ENCODE measurements around the gene LRPPRC.
"Not testable (repeated sequence)": the region's sequence is repeated elsewhere in the genome, so short reads cannot be mapped to it uniquely, and the experiment has no call there.

The LRPPRC gene

GRCh38 chr2:43977677-43978375 is 18.0 kb downstream of the LRPPRC start:
- DNase-seq: no peak

GRCh38 chr2:43960921-43961320 is 34.9 kb downstream of the LRPPRC start:
- no peak for DNase-seq

DNA sequence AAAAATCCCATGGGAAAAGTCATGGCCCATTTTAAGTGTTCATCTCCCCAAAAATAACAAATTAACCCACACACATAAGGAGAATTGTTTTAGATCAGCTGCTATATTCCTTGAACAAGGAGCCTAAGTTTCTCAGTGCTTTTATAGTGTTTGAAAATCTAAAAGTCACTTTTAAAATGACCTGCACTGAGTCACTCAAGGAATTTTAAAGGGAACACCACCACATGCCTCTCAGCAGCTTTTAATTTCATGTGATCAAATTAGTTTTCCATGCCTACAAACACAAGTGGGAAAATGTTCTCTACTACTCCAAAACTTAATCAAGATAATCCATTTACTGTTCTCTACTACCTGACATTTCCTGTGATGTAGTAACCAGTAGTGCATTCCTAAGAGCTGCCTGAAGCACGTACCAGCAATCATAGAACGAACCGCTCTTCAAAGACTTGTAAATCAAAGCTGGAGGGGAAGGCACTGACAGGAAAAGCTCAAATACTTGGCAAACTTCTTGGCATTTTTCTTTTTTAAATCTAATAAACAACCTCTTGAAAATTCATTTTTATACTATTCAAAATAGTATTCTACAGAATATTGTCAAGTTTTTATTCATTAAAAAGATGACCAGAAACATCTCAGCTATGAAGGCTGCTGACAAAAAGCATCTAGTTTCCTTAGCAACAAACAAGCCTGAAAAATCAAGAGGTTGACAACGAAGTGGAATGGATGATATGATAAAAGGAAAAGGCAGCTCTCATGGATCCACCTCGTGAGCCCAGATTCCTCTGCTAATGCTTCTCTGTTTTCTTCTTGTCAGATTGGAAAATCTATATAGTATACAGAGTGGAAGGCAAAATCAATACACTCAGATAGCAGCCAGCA is 37.2 kb downstream of the LRPPRC start:
- no peak for DNase-seq

- DNase-seq: peak; percentile 58
Measured at GRCh38 chr2:43950383-43951008, 45.3 kb downstream of the LRPPRC start.

- DNase-seq: no peak
Measured at GRCh38 chr2:43948370-43948769, 47.4 kb downstream of the LRPPRC start.

- no peak for DNase-seq
Measured at GRCh38 chr2:43946685-43947084, 49.1 kb downstream of the LRPPRC start.

- DNase-seq: no peak
Measured at GRCh38 chr2:43945439-43945838, 50.4 kb downstream of the LRPPRC start.

- DNase-seq: no peak
Measured at GRCh38 chr2:43944915-43945314, 50.9 kb downstream of the LRPPRC start.

DNA sequence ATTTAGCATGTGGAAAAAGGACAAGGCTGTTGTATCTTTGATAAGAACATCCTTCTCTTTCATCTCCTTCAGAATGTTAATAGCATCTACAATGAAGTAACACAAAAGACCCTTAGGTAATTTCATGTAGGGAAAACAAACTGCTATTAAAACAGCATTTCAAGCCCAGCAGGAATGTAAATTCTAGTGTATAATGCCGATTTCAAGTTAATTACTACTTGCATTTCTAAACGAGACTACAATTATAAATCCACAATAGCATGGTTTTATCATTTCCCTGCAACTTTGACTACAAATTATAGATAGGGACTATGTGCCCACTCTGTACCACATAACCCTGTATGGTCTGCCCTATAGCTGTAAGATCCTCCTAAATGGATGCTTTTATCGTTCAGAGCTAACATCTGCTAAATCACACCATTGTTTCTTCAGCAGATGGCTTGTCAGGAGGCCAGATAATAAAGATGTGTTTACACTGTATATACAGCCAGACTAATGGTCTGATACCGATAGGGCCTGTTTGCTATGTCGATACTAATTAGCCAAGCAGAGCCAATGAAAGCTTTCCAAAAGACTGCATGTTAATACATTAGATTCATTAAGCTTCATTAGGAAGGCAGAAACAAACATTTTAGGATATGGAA is 51.9 kb downstream of the LRPPRC start:
- peak; percentile 95 for DNase-seq

- no peak for DNase-seq
Measured at GRCh38 chr2:43943323-43943722, 52.5 kb downstream of the LRPPRC start.

- DNase-seq: no peak
Measured at GRCh38 chr2:43942881-43943280, 52.9 kb downstream of the LRPPRC start.

DNA sequence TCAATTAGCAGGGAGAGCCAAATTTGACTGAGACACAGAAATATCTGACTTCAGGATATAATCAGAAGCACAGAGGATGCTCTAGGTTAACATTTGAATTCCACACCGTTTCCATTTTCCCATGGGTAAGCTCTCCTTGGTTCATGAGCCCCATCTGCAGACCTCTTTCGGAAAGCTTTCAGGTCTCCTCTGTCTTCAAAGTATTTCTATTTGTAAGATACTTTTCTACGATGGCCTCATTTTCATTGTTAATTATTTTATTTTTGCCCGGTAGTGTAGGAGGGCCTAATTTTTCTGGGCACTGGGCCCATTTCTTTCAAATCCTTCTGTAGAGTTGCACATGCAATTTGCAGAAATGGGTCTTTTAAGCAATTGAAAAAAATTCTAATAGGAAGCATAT is 53.8 kb downstream of the LRPPRC start:
- DNase-seq: peak; percentile 27

- peak; percentile 78 for DNase-seq
Measured at GRCh38 chr2:43941359-43941758, 54.4 kb downstream of the LRPPRC start.

DNA sequence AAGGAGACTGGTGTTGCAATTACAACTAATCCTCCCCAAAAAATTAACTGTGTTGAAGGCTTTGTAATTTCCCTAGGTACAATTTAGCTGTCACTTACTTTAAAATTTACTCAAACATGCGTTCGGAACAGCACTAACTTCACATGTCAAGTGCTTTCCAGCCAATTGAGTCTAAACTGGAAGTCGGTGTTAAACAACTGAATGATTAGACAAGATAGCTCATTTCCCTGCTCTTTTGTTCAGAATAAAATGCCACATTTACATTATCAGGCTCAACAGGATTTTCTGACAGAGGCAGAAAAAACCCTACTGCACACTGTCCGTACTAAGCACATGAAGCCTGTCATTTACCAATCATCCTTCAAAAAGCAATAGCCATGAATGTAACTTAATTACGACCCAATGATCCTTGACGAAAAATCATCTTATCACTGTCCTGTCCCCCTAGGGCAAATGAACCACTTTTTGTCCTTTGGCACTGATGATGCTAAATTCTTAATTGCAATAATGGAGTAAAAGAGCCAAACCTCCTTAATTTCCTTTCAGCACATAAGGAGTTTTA is 56.0 kb downstream of the LRPPRC start:
- DNase-seq: no peak

- DNase-seq: no peak
Measured at GRCh38 chr2:43937269-43937820, 58.4 kb downstream of the LRPPRC start.

DNA sequence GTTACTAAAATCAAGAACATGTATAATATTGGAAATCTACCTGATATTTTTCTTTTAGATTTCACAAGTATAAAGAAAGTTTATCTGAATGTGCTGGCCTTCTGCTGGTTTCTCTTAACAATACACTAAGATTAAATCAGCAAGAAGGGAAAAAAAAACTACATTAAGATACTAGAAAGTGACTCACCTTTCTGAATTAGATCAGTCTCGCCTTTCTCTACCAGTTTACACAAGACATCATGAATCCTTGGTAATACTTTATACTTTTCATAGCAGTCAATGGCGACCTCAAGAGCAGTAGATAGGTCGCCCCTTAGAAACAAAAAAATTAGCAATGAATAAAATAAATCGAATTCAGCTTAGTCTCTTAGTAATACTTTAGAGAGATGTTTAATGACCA is 61.2 kb downstream of the LRPPRC start:
- no peak for DNase-seq

DNA sequence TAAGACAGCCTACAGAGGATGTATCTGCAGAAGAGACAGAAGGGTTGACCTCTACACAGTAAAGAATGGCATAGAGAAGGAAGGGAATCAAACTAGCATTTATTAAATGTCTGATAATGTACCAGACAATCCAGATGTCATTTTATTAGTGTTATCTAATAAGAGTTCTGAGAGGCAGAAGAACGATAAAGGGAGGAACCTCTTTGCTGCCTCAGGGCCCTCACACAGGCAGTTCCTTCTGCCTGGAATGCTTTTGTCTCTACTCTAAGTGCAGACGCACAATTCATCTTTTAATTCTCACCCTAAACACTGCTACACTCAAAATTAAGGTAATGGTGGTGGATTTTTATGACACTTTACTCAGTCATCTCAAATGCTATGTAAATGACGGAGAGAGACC is 64.5 kb downstream of the LRPPRC start:
- no peak for DNase-seq

DNA sequence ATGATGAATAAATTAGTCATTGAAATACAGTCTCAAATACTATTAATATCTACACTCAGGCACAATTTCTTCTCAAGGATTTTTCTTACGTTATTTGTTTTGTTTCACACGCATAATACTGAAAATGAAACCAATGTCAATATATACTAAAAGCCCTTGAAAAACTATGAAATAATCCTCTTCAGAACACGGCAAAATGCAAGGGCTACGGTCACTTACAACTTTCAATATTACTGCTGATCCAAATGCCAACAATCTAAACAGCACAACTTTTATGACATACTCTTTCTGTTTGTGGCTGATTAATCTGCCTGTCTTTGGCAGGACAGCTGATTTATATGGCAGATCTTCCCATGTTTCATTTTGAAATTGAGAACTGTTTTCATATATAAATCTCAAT is 68.3 kb downstream of the LRPPRC start:
- DNase-seq: no peak

DNA sequence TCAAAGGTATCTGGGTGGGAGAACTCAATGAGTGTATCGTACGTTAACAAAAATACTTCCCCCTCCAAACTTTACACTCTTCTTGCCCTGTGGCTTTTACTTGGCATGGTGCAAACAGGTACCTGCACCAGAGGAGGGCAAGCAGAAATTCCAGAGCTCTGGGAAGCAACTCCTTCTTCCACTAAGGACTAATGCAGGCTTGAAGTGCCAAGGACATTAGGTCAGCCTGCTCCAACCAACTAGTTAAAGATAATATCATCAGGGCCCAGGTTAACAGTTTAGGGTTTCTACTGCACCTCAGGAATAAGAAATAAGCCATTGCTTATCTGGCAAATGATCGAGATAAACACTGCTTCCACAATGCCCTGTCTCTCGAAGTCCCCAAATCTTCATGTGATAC is 70.4 kb downstream of the LRPPRC start:
- no peak for DNase-seq

DNA sequence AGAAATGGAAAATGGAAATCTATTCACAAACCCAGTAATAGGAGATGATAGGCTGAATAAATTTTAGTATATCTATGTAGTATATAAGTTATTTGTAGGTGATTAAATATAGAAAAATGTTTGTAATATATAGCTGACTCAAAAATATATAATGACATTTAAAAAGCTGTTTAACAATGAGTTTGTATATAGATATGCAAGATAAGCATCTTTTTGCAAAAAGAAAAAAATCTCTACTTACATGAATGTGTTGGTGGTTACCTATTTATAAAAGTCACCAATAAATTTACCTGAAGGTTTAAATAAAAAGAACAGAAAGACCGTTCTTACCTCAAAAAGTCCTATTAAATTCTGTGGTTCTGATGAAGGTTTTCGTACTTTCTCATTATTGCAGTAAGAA is 71.3 kb downstream of the LRPPRC start:
- no peak for DNase-seq

GRCh38 chr2:43911136-43911790 is 84.5 kb downstream of the LRPPRC start:
- DNase-seq: not testable (repeated sequence)

DNA sequence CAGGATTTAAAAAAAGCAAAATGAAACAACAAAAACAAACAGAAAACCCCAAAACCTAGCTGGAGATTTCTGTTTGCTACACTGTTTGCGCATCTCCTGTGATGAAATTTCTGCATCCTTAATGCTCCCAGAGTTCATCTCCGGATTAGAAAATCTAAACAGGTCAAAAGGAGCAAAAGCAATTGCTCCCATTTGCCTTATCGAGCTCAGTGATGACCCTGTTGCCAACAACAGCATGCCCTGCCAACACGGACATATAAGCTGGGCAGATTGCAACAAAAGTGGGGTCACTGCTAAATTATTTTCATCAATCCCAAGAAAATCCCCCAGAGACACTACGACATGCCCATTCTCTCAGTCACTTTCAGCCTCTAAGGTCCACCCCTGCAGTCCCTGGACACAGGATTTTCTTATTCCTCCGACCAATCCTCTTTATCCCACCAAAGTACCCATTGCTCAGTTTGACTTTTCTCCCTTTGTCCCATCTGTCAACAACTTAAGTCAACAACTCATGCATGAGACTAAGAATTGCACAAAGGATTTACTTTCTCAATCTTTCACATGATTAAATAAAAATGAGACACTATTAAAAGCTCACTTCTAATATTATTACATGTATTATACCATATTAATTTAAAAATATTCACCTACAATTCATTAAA is 89.2 kb downstream of the LRPPRC start:
- no peak for DNase-seq
